Upper lobe of left lung (tissue), 6 donors: ENCODE measurements around the gene SSBP3. TPM values are rescaled to one million over a fixed set of nuclear protein-coding genes. Genes with fewer than 3 reads are reported as not detected.

Experiments
- ATAC-seq, 2 donors: fragments of 200-7000 bp; cut with Tn5 transposase; one replicate each; pipeline ENCODE4 v1.9.1; 2022; ENCODE audit warnings: mild to moderate bottlenecking in 2 of 2, moderate library complexity in 2 of 2; ENCODE audit not compliant: low FRiP score in 2 of 2
- DNase-seq, 2 donors: peaks; one replicate each; pipeline ENCODE4 v3.0.0-alpha.2; 2019 to 2020
- H3K27ac ChIP-seq, 4 donors: fragments of 200-600 bp; sonication (generic); one replicate each; pipeline ENCODE4 v1.5.1; 2016 to 2019
- H3K27me3 ChIP-seq, 4 donors: fragments of 200-600 bp; sonication (generic); one replicate each; pipeline ENCODE4 v1.5.1; 2017 to 2019
- H3K36me3 ChIP-seq, 4 donors: fragments of 200-600 bp; sonication (generic); one replicate each; pipeline ENCODE4 v1.5.1; 2016 to 2019
- H3K4me1 ChIP-seq, 4 donors: fragments of 200-600 bp; sonication (generic); one replicate each; pipeline ENCODE4 v1.5.1; 2018 to 2019
- H3K4me3 ChIP-seq, 4 donors: fragments of 200-600 bp; sonication (generic); one replicate each; pipeline ENCODE4 v1.5.1; 2017 to 2019; ENCODE audit warnings: mild to moderate bottlenecking in 2 of 4, moderate library complexity in 1 of 4
- H3K9me3 ChIP-seq, 4 donors: fragments of 200-600 bp; sonication (generic); one replicate each; pipeline ENCODE4 v1.5.1; 2018 to 2019
- CTCF ChIP-seq, 6 experiments: fragments of 450-650 bp in 4 of 6; fragments of 200-600 bp in 2 of 6; sonication (generic) in 2 of 6; IDR thresholded peaks; one replicate each; pipeline ENCODE4 v1.5.1; 2016 to 2019; ENCODE audit warnings: antibody characterized with exemption in 6 of 6
- EP300 ChIP-seq, 4 donors: sonication (generic); formaldehyde crosslinking; IDR thresholded peaks; one replicate each; pipeline ENCODE4 v1.5.1; 2017; ENCODE audit warnings: antibody characterized with exemption in 4 of 4, control low read depth in 2 of 4
- POLR2A ChIP-seq, 4 donors: fragments of 450-650 bp; IDR thresholded peaks; one replicate each; pipeline ENCODE4 v1.5.1; 2016 to 2017; ENCODE audit warnings: antibody characterized with exemption in 4 of 4, mild to moderate bottlenecking in 2 of 4
- POLR2AphosphoS5 ChIP-seq, 2 donors: sonication (generic); formaldehyde crosslinking; IDR thresholded peaks; one replicate each; pipeline ENCODE4 v1.5.1; 2017; ENCODE audit warnings: antibody characterized with exemption in 2 of 2
- WGBS, 2 donors: methylation state at CpG; one replicate each; pipeline ENCODE4 v1.1.5; 2017 to 2018; 5-methylcytosine and 5-hydroxymethylcytosine counted together
- total RNA-seq, 6 donors: library from RNA; depleted of rRNA in 4 of 6; stranded (reverse); fragments of >200 nt in 4 of 6; gene quantifications; one replicate each; pipeline versions ENCODE4 v1.1.0 to v1.2.1, GENCODE V29; 2016 to 2021
- donor health status: DM: no; HTN: no; CAD: no; lungs with moderate emphysema.
- donor health status: DM: no; HTN: yes; CAD: no; lungs with severe emphysema.

SSBP3 gene
- total RNA-seq, 6 donors from 2014 or later, result 17.8 to 35.6 (median 26.4) TPM

- Histone ChIP-seq H3K9me3 (no peaks in the 10 kb centered on the region), H3K27ac (no peak overlapping the region), H3K4me1 (peaks cover 0 to 2% (median 0%) of the 10 kb centered on the region in 4 donors), H3K36me3 (peaks cover 0 to 44% (median 20%) of the 10 kb centered on the region in 4 donors), H3K27me3 (no peaks in the 10 kb centered on the region), H3K4me3 (no peak overlapping the region)
- TF ChIP-seq EP300 (IDR thresholded peaks at IDR 0.05) (no peak), POLR2AphosphoS5 (IDR thresholded peaks at IDR 0.05) (no peak), CTCF (IDR thresholded peaks at IDR 0.05) (no peak), POLR2A (IDR thresholded peaks at IDR 0.05) (no peak)
- 86 to 100% methylated on average over 2 to 4 of the region's 4 CpGs for WGBS, 2 donors
- no peak for DNase-seq
- no peak for ATAC-seq
Observed at GRCh38 chr1:54245501-54245900, 160.7 kb downstream of the SSBP3 start.

GRCh38 chr1:54244655-54245054 lies 161.5 kb downstream of the SSBP3 start:
- no peak overlapping the region for H3K4me3 ChIP-seq
- TF ChIP-seq EP300 (IDR thresholded peaks at IDR 0.05), result no peak
- no peak for TF ChIP-seq CTCF (IDR thresholded peaks at IDR 0.05)
- no peak for TF ChIP-seq POLR2AphosphoS5 (IDR thresholded peaks at IDR 0.05)
- no peak for TF ChIP-seq POLR2A (IDR thresholded peaks at IDR 0.05)
- H3K36me3 ChIP-seq, result peaks cover 0 to 42% (median 23%) of the 10 kb centered on the region in 4 donors
- no peak for DNase-seq
- H3K27me3 ChIP-seq, result no peaks in the 10 kb centered on the region
- no peak for ATAC-seq
- no peaks in the 10 kb centered on the region for H3K4me1 ChIP-seq
- H3K27ac ChIP-seq, result no peak overlapping the region
- no peaks in the 10 kb centered on the region for H3K9me3 ChIP-seq
- 88 to 90% methylated on average over 7 of the region's 7 CpGs for WGBS, 2 donors

GRCh38 chr1:54243022-54243421 lies 163.2 kb downstream of the SSBP3 start:
- Histone ChIP-seq H3K9me3 (no peaks in the 10 kb centered on the region), H3K27me3 (no peaks in the 10 kb centered on the region), H3K36me3 (peaks cover 2 to 55% (median 32%) of the 10 kb centered on the region in 4 donors), H3K4me1 (no peaks in the 10 kb centered on the region), H3K27ac (no peak overlapping the region), H3K4me3 (no peak overlapping the region)
- no peak for TF ChIP-seq POLR2AphosphoS5 (IDR thresholded peaks at IDR 0.05)
- no peak for TF ChIP-seq CTCF (IDR thresholded peaks at IDR 0.05)
- no peak for TF ChIP-seq EP300 (IDR thresholded peaks at IDR 0.05)
- TF ChIP-seq POLR2A (IDR thresholded peaks at IDR 0.05), result no peak
- WGBS, 2 donors, result 94 to 97% methylated on average over 13 of the region's 13 CpGs
- ATAC-seq (no peak), DNase-seq (no peak)

GRCh38 chr1:54241364-54241763 lies 164.8 kb downstream of the SSBP3 start:
- Histone ChIP-seq H3K9me3 (no peaks in the 10 kb centered on the region), H3K27me3 (no peaks in the 10 kb centered on the region), H3K27ac (no peak overlapping the region), H3K36me3 (peaks cover 6 to 63% (median 43%) of the 10 kb centered on the region in 4 donors), H3K4me1 (no peaks in the 10 kb centered on the region), H3K4me3 (no peak overlapping the region)
- ATAC-seq (no peak), DNase-seq (no peak)
- 75 to 86% methylated on average over 6 of the region's 6 CpGs for WGBS, 2 donors
- TF ChIP-seq POLR2AphosphoS5 (IDR thresholded peaks at IDR 0.05), result no peak
- TF ChIP-seq POLR2A (IDR thresholded peaks at IDR 0.05), result no peak
- no peak for TF ChIP-seq EP300 (IDR thresholded peaks at IDR 0.05)
- no peak for TF ChIP-seq CTCF (IDR thresholded peaks at IDR 0.05)

- TF ChIP-seq CTCF (IDR thresholded peaks at IDR 0.05) (no peak), EP300 (IDR thresholded peaks at IDR 0.05) (no peak), POLR2AphosphoS5 (IDR thresholded peaks at IDR 0.05) (no peak), POLR2A (IDR thresholded peaks at IDR 0.05) (no peak)
- 96 to 97% methylated on average over 6 to 12 of the region's 12 CpGs for WGBS, 2 donors
- H3K27ac ChIP-seq, result no peak overlapping the region
- H3K4me1 ChIP-seq, result no peaks in the 10 kb centered on the region
- no peaks in the 10 kb centered on the region for H3K9me3 ChIP-seq
- H3K27me3 ChIP-seq, result no peaks in the 10 kb centered on the region
- peaks cover 6 to 62% (median 43%) of the 10 kb centered on the region in 4 donors for H3K36me3 ChIP-seq
- H3K4me3 ChIP-seq, result no peak overlapping the region
- ATAC-seq (no peak), DNase-seq (no peak)
Observed at GRCh38 chr1:54240741-54241335, 165.4 kb downstream of the SSBP3 start.
